Activated CD4-positive, alpha-beta T cell treated with anti-CD3 and anti-CD28 coated beads, Interleukin-2, Interleukin-6, amounts not matched to agents 100 ng/mL and 50 ng/mL, durations not matched to agents 16 hours and 8 hours (primary cell): ENCODE data around the gene OR52N2.

ENCODE experiments used
- DNase-seq: peaks from one replicate; pipeline ENCODE4 v3.0.0-alpha.2; 2020

The OR52N2 gene

GRCh38 chr11:5808500-5809121, at the start of gene OR52N2:
Gene OR52N2, plus strand, starts transcription at chr11:5808924. Its CDS starts 11,412 bp downstream, at chr11:5820336.
- DNase-seq: peak; percentile 75

GRCh38 chr11:5767056-5767455, 41.7 kb upstream of the OR52N2 start:
- DNase-seq: no peak

- no peak for DNase-seq
Observed at GRCh38 chr11:5783255-5783654, 25.5 kb upstream of the OR52N2 start, which contains the start of gene OR52N5. Gene OR52N5, minus strand, starts transcription at chr11:5783355. Its CDS starts 4,721 bp downstream, at chr11:5778634.

GRCh38 chr11:5791165-5791564, 17.6 kb upstream of the OR52N2 start, which contains the start of gene OR52N1:
Gene OR52N1, minus strand, starts transcription at chr11:5791265. Its CDS starts 2,449 bp downstream, at chr11:5788816.
- no peak for DNase-seq

GRCh38 chr11:5796541-5796940, 12.2 kb upstream of the OR52N2 start:
- no peak for DNase-seq

- DNase-seq: no peak
Observed at GRCh38 chr11:5803982-5804381, 4.7 kb upstream of the OR52N2 start.

GRCh38 chr11:5807580-5807979, 1.1 kb upstream of the OR52N2 start:
- no peak for DNase-seq

- peak; percentile 3 for DNase-seq
Observed at GRCh38 chr11:5809122-5809519, 397 bp downstream of the OR52N2 start.

- DNase-seq: no peak
Observed at GRCh38 chr11:5809905-5810795, 1.4 kb downstream of the OR52N2 start.

- DNase-seq: no peak
Observed at GRCh38 chr11:5815534-5815933, 6.8 kb downstream of the OR52N2 start.

GRCh38 chr11:5818245-5818886, 9.6 kb downstream of the OR52N2 start:
- no peak for DNase-seq

- no peak for DNase-seq
Observed at GRCh38 chr11:5831196-5831829, 22.6 kb downstream of the OR52N2 start.

- no peak for DNase-seq
Observed at GRCh38 chr11:5833446-5833845, 24.7 kb downstream of the OR52N2 start.

GRCh38 chr11:5837695-5838094, 29.0 kb downstream of the OR52N2 start:
- no peak for DNase-seq

GRCh38 chr11:5841797-5842196, 33.1 kb downstream of the OR52N2 start, which contains the start of gene OR52E6:
Gene OR52E6, minus strand, starts transcription at chr11:5841897. Its CDS starts 0 bp downstream, at chr11:5841897.
- DNase-seq: no peak

- DNase-seq: no peak
Observed at GRCh38 chr11:5846701-5847100, 38.0 kb downstream of the OR52N2 start.

GRCh38 chr11:5847711-5848110, 39.0 kb downstream of the OR52N2 start:
- no peak for DNase-seq

GRCh38 chr11:5851002-5851401, 42.3 kb downstream of the OR52N2 start:
- DNase-seq: no peak

GRCh38 chr11:5857590-5857989, 48.9 kb downstream of the OR52N2 start, which contains the start of gene OR52E8:
Gene OR52E8, minus strand, starts transcription at chr11:5857690. Its CDS starts 0 bp downstream, at chr11:5857690.
- no peak for DNase-seq

GRCh38 chr11:5865826-5866225, 57.1 kb downstream of the OR52N2 start:
- no peak for DNase-seq
